Measurements from ENCODE around the gene SASH1.
A peak's percentile ranks its signal among the peaks of the same experiment; 100 is the strongest.
"Not testable (repeated sequence)": the region's sequence is repeated elsewhere in the genome, so short reads cannot be mapped to it uniquely, and the experiment has no call there.

Gene SASH1

DNA sequence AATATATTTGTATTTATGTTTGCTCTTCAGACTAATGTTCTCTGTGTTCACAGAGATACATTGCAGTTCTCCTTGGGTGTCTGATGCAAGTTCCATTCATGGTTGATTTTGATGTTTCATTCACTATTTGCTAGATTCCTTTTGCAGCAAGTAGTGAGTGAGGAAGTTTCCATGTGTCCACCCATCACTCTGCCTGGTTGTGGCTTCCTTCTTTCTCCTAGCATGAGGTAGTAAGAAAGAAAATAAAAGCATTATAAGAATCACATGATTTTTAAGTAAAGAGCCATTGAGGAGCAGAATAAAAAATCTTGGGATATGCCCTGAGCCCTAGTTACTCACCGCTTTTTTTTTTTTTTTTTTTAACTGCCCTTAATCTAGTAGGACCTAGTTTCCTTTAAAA is 8.7 kb downstream of the SASH1 start:
- TF ChIP-seq, protein P1, sequence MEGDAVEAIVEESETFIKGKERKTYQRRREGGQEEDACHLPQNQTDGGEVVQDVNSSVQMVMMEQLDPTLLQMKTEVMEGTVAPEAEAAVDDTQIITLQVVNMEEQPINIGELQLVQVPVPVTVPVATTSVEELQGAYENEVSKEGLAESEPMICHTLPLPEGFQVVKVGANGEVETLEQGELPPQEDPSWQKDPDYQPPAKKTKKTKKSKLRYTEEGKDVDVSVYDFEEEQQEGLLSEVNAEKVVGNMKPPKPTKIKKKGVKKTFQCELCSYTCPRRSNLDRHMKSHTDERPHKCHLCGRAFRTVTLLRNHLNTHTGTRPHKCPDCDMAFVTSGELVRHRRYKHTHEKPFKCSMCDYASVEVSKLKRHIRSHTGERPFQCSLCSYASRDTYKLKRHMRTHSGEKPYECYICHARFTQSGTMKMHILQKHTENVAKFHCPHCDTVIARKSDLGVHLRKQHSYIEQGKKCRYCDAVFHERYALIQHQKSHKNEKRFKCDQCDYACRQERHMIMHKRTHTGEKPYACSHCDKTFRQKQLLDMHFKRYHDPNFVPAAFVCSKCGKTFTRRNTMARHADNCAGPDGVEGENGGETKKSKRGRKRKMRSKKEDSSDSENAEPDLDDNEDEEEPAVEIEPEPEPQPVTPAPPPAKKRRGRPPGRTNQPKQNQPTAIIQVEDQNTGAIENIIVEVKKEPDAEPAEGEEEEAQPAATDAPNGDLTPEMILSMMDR (conservative IDR thresholded peaks at IDR 0.05): no peak
- no peak overlapping the region for H3K27ac ChIP-seq

DNA sequence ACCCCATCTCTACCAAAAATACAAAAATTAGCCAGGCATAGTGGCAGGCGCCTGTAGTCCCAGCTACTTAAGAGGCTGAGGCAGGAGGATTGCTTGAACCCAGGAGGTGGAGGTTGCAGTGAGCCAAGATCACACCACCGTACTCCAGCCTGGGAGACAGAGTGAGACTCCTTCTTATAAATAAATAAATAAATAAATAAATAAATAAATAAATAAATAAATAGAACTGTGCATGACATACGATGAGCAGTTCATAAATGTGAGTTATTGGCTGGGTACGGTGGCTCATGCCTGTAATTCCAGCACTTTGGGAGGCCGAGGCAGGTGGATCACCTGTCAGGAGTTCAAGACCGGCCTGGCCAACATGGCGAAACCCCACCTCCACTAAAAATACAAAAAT is 9.8 kb downstream of the SASH1 start:
- H3K27ac ChIP-seq: not testable (repeated sequence)

DNA sequence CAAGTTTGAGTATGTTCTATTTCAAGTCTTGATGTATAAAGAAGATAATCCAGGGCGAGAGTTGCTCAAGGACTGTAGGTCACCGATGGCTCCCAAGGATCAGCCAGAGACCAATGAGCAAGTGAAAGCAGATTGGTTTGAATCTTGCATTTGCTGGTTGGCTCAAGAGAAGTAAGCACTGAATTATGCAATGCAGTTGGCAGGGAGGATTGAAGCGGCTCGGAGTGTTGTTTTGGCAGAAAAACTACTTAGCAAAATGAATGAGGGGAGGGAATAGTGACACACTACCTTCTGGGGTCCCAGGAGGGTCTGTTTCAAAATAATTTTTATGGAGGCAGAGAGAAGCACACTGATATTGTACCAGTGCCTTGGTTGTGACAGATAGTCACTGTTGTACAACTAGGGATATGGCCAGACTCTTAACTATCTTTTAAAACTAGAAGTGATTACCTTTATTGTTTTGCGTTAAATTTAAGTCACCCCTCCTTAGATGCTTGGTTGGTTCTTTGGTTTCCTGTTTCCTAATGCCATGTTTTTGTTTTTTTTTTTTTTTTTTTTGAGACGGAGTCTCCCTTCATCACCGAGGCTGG is 15.7 kb downstream of the SASH1 start:
- no peak overlapping the region for H3K27ac ChIP-seq
- TF ChIP-seq, protein P1 (conservative IDR thresholded peaks at IDR 0.05): no peak

DNA sequence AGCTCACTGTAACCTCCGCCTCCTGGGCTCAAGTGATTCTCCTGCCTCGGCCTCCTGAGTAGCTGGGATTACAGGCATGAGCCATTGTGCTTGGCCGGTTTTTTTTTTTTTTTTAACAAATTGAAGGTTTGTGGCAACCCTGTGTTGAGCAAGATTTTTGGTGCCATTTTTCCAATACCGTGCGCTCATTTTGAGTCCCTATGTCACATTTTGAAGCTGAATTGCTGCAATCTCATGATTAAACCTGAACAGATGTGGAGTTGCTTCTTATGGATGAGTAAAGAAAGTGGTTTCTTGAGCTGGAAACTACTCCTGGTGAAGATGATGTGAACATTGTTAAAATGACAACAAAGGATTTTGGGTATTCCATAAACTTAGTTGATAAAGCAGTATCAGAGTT is 16.6 kb downstream of the SASH1 start:
- H3K27ac ChIP-seq: no peak overlapping the region
- TF ChIP-seq, protein P1 (conservative IDR thresholded peaks at IDR 0.05): no peak

DNA sequence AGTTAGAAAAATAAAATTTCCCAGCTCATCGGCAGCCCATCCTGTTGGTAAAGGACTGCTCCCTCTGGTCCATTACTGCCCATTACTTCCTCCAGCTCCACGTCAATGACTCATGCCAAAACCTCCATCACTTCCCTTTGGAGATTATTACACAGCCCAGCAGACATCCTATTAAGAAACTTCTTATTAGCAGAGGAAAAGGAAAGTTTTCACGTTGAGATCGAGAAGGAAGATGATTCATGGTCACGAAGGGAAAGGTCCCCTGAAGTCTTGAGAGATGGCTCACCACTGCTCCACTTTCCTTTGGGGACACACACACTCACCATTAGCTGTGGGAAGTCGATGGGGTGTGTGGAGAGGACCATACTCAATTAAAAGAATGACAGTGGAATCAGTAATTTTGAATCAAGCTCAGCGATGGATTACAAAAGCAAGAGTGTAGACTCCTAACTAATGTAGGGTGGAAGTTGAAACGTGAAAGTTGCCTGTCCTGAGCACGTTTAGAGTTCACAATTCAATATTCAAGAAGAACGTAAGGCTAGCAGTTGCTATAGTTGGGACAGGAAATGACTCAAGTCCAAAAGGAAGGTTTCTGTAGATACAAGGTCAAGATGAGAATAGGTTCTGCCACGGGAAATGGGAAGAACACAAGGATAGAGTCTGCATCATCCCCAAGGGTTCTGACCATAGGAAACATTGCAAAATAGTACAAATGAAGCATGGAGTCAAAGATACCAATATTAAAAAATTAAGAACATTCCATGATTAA is 21.6 kb downstream of the SASH1 start:
- H3K27ac ChIP-seq: no peak overlapping the region
- TF ChIP-seq, protein P1 (conservative IDR thresholded peaks at IDR 0.05): no peak

DNA sequence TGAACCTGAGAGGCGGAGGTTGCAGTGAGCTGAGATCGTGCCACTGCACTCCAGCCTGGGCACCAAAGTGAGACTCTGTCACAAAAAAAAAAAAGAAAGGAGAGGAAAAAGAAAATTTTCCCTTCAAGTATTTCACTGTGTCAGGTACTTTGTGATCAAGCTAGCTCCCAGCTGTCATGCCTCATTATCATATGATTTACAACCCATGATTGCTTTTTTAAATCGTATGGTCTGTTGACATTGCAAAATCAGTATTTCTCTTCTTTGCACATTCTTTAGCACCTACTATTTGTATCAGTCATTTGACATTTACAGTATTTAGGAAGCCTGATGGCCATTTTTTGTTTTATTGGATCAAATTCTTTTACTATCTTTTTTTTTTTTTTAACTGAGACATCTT is 22.4 kb downstream of the SASH1 start:
- TF ChIP-seq, protein P1 (conservative IDR thresholded peaks at IDR 0.05): no peak
- H3K27ac ChIP-seq: no peak overlapping the region

DNA sequence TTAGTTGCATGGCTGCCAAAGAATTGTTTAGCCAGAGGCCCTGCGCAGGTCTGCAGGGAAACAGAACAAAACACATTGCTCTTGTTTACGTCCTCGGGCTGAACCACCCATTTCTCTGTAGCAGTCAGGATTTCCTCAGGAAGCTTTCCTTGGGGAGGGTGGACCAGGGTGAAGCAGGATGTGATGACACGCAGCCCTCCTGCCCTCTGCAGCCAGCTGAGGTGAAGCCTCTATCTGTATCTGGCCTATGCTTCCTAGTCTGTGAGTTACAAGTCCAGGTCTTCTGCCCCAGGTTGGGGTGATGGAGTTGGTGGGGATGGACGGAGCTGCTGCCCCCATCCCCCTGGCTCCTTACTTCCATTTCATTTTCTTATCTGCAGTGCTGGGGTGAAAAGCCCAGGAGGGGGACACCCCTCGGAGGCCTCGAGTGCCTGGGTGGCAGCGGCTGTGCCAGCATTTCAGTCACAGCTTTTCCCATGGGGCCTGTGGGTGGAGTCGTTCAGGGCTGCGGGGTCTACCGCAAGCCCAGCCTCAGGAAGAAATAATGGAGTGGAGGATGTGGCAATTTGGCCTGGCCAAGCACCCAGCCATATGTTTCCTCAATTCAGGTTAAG is 24.9 kb downstream of the SASH1 start:
- TF ChIP-seq, protein P1 (conservative IDR thresholded peaks at IDR 0.05): no peak
- peak overlapping the region; percentile 58 for H3K27ac ChIP-seq

DNA sequence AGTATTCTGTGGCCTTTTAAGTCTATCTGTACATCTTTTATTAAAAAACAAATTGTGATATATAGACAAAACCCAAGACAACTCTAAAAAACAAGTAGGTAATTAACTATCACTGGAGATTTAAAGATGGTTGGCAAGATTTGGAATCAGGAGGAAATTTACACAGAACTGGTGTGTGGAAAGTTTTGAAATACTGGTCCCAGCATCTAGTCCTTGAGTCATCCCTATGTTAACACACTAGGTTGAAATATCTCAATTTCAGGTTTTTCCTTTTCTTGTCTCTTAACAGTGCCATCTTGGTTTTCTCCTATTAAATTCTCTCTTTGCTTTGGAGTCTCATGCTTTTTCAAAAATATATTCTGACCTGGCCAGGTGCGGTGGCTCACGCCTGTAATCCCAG is 27.5 kb downstream of the SASH1 start:
- no peak overlapping the region for H3K27ac ChIP-seq
- TF ChIP-seq, protein P1 (conservative IDR thresholded peaks at IDR 0.05): no peak

Data from VCaP (cell line).